Adrenal gland (tissue), 19 donors: ENCODE measurements around the gene STXBP4. TPM values are rescaled to one million over a fixed set of nuclear protein-coding genes. Genes with fewer than 3 reads are reported as not detected.

Experiments
- DNase-seq, 7 donors: peaks; one replicate each; pipeline ENCODE4 v3.0.0-alpha.2; 2019 to 2020
- H3K27ac ChIP-seq, 5 donors: fragments of 200-600 bp; sonication (generic) in 4 of 5; 1 replicate in 3 of 5; 2 replicates in 2 of 5; pipeline versions ENCODE4 v1.5.1 to v1.8.0; 2016 to 2020; ENCODE audit warnings: mild to moderate bottlenecking in 1 of 5
- H3K27me3 ChIP-seq: fragments of 200-600 bp; 2 replicates; pipeline ENCODE4 v1.8.0; 2021
- H3K36me3 ChIP-seq, 2 donors: fragments of 200-600 bp; replicated peaks in 1 of 2; 1 replicate in 1 of 2; 2 replicates in 1 of 2; pipeline versions ENCODE4 v1.5.1 to v1.8.0; 2018 to 2022
- H3K4me1 ChIP-seq, 2 donors: fragments of 200-600 bp; replicated peaks in 1 of 2; 1 replicate in 1 of 2; 2 replicates in 1 of 2; pipeline versions ENCODE4 v1.5.1 to v1.8.0; 2018 to 2021
- H3K4me3 ChIP-seq, 4 donors: fragments of 200-600 bp; sonication (generic) in 3 of 4; one replicate each; pipeline ENCODE4 v1.5.1; 2016 to 2018
- H3K9me3 ChIP-seq, 3 donors: fragments of 200-600 bp; sonication (generic) in 1 of 3; replicated peaks in 1 of 3; 1 replicate in 2 of 3; 2 replicates in 1 of 3; pipeline versions ENCODE4 v1.5.1 to v1.8.0; 2016 to 2021
- POLR2A ChIP-seq, 2 donors: fragments of 450-650 bp; IDR thresholded peaks; one replicate each; pipeline ENCODE4 v1.6.1; 2017; ENCODE audit warnings: antibody characterized with exemption in 2 of 2, mild to moderate bottlenecking in 2 of 2, moderate library complexity in 1 of 2
- WGBS, 4 donors: extraction: QIAGEN DNeasy Blood & Tissue Kit in 2 of 4; methylation state at CpG; one replicate each; pipeline versions ENCODE4 v1.1.5 to v1.1.7; 2013 to 2017; 5-methylcytosine and 5-hydroxymethylcytosine counted together
- intact Hi-C, 2 donors: fragments of 100-400 bp; cut with DNase I; formaldehyde crosslinking; loops; one replicate each; pipeline versions ENCODE4 v1.14.1 to v1.15.0; 2022 to 2023
- long read RNA-seq, 10 donors: library from polyadenylated mRNA in 3 of 10; unstranded in 2 of 10; stranded (forward) in 1 of 10; transcript quantifications; one replicate each; pipeline ENCODE4 v2.0.0 and lab custom pipeline, GENCODE V29; 2021 to 2026
- polyA plus RNA-seq, 3 donors: library from polyadenylated mRNA; stranded (reverse); fragments of 200-250 nt in 2 of 3; fragments of 350-450 nt in 1 of 3; fragmentation: Illumina TruSeq in 1 of 3; extraction: RNeasy Lipid Tissue Mini Kit (QIAGEN cat#74804) in 1 of 3; gene quantifications; one replicate each; pipeline ENCODE4 v1.2.3, GENCODE V29; 2013 to 2014
- total RNA-seq, 9 donors: library from RNA; depleted of rRNA in 4 of 9; stranded (reverse); fragments of >200 nt in 4 of 9; fragments of 120-200 nt in 1 of 9; fragmentation: NEBNext Ultra II Directional in 1 of 9; extraction: Animal tissue kit (Norgen Biotek cat#: 25700) in 1 of 9; gene quantifications; one replicate each; pipeline versions ENCODE4 v1.1.0 to v1.2.4, GENCODE V29; 2013 to 2023
- TF ChIP-seq, protein P1 (sequence below), 6 experiments: fragments of 450-650 bp in 4 of 6; fragments of 200-600 bp in 2 of 6; sonication (generic) in 1 of 6; IDR thresholded peaks; 1 replicate in 5 of 6; 2 replicates in 1 of 6; pipeline versions ENCODE4 v1.5.1 to v1.8.0; 2016 to 2021; ENCODE audit warnings: antibody characterized with exemption in 6 of 6, mild to moderate bottlenecking in 2 of 6, moderate library complexity in 1 of 6
- donor health status: healthy with polysubstance abuse.
- donor health status: Bipolar disorder and iron deficiency.
- donor health status: DM: yes; HTN: yes; CAD: no.
- donor health status: DM: no; HTN: no; CAD: no.
- donor health status: DM: no; HTN: no; CAD: no.
- donor health status: DM: yes; HTN: yes; CAD: no.

STXBP4 gene, protein sequence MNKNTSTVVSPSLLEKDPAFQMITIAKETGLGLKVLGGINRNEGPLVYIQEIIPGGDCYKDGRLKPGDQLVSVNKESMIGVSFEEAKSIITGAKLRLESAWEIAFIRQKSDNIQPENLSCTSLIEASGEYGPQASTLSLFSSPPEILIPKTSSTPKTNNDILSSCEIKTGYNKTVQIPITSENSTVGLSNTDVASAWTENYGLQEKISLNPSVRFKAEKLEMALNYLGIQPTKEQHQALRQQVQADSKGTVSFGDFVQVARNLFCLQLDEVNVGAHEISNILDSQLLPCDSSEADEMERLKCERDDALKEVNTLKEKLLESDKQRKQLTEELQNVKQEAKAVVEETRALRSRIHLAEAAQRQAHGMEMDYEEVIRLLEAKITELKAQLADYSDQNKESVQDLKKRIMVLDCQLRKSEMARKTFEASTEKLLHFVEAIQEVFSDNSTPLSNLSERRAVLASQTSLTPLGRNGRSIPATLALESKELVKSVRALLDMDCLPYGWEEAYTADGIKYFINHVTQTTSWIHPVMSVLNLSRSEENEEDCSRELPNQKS
- 10 to 100 TPM in 7 of 9 donors, 1 to 10 TPM in 2; 6.0 to 50.7 (median 13.6) TPM for total RNA-seq
- polyA plus RNA-seq, result 10 to 100 TPM in 1 of 3 donors, 1 to 10 TPM in 1, under 1 TPM in 1; 0.81 to 11.2 (median 3.5) TPM
- long read RNA-seq, donor 1, result 0 reads
- long read RNA-seq, donor 2, full-length matches to known transcripts, result 1 of 1 reads
- long read RNA-seq, donor 2, partial matches to known transcripts, result 0 of 1 reads
- long read RNA-seq, donor 2, other reads (novel, unspliced or antisense), result 0 of 1 reads
- long read RNA-seq, donor 3, partial matches to known transcripts, result 0 of 1 reads
- long read RNA-seq, donor 3, other reads (novel, unspliced or antisense), result 0 of 1 reads
- long read RNA-seq, donor 4, partial matches to known transcripts, result 0 of 3 reads
- long read RNA-seq, donor 4, other reads (novel, unspliced or antisense), result 3 of 3 reads
- long read RNA-seq, donor 5, full-length matches to known transcripts, result 2 of 3 reads
- long read RNA-seq, donor 5, partial matches to known transcripts, result 0 of 3 reads
- long read RNA-seq, donor 5, other reads (novel, unspliced or antisense), result 1 of 3 reads
- long read RNA-seq, donor 6, full-length matches to known transcripts, result 1 of 2 reads
- long read RNA-seq, donor 6, partial matches to known transcripts, result 1 of 2 reads
- long read RNA-seq, donor 6, other reads (novel, unspliced or antisense), result 0 of 2 reads
- long read RNA-seq, donor 7, result 0 reads
- long read RNA-seq, donor 8, result 0 reads
- long read RNA-seq, donor 9, result 0 reads
- long read RNA-seq, donor 10, result 0 reads

- TF ChIP-seq POLR2A (IDR thresholded peaks at IDR 0.05), result peak; percentile 65 to 85
- TF ChIP-seq, protein P1, sequence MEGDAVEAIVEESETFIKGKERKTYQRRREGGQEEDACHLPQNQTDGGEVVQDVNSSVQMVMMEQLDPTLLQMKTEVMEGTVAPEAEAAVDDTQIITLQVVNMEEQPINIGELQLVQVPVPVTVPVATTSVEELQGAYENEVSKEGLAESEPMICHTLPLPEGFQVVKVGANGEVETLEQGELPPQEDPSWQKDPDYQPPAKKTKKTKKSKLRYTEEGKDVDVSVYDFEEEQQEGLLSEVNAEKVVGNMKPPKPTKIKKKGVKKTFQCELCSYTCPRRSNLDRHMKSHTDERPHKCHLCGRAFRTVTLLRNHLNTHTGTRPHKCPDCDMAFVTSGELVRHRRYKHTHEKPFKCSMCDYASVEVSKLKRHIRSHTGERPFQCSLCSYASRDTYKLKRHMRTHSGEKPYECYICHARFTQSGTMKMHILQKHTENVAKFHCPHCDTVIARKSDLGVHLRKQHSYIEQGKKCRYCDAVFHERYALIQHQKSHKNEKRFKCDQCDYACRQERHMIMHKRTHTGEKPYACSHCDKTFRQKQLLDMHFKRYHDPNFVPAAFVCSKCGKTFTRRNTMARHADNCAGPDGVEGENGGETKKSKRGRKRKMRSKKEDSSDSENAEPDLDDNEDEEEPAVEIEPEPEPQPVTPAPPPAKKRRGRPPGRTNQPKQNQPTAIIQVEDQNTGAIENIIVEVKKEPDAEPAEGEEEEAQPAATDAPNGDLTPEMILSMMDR (IDR thresholded peaks at IDR 0.05), result peak in 5 of 6 experiments; percentile 25 to 50 (median 31)
- Histone ChIP-seq H3K27ac (peak within 1 kb of the TSS; percentile 78 to 94 (median 87)), H3K36me3 (peaks cover 0 to 13% of the 10 kb centered on the region in 2 donors), H3K9me3 (no peaks in the 10 kb centered on the region), H3K27me3 (no peaks in the 10 kb centered on the region), H3K4me1 (peaks cover 14 to 31% of the 10 kb centered on the region in 2 donors), H3K4me3 (peak within 1 kb of the TSS; percentile 64 to 93 (median 66))
- peak; percentile 95 to 99 (median 97) for DNase-seq
- WGBS, 4 donors, result 0 to 1% (median 1%) methylated on average over 32 to 57 of the region's 57 CpGs
- intact Hi-C loops, result no loop called here
Measured at GRCh38 chr17:54968262-54968987, at the start of gene STXBP4, which contains the start of gene COX11. TSS of gene STXBP4 (plus strand) at chr17:54968765. CDS start at chr17:54986220, 17,455 bp downstream. TSS of gene COX11 (minus strand) at chr17:54968654. CDS start at chr17:54968646, 8 bp downstream.

DNA sequence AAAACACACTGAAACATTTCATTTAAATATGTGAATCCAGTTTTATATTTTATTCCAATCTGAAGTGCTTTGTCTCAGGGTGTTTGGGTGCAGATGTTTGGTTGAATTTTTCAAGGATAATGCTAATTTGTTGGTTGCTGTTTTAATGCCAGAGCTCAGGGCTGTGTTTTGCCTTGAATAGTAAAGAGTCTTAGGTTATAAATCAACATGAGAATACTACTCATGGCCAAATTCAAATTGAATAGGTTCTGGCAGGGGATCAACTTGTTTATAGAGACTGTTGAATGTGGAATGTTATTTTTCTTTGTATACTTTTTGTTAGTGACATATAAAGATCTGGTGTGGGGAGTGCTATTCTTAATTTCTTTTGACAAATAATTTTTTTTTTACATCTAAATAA lies 49.1 kb upstream of the STXBP4 start:
- intact Hi-C loops, result no loop called here
- peaks cover 0 to 15% of the 10 kb centered on the region in 2 donors for H3K36me3 ChIP-seq
- H3K4me1 ChIP-seq, result no peaks in the 10 kb centered on the region
- H3K27me3 ChIP-seq, result no peaks in the 10 kb centered on the region
- H3K9me3 ChIP-seq, result no peaks in the 10 kb centered on the region
- no peak overlapping the region for H3K4me3 ChIP-seq
- no peak overlapping the region for H3K27ac ChIP-seq
- no peak for TF ChIP-seq POLR2A (IDR thresholded peaks at IDR 0.05)
- TF ChIP-seq, protein P1 (IDR thresholded peaks at IDR 0.05), result no peak
- no peak for DNase-seq

DNA sequence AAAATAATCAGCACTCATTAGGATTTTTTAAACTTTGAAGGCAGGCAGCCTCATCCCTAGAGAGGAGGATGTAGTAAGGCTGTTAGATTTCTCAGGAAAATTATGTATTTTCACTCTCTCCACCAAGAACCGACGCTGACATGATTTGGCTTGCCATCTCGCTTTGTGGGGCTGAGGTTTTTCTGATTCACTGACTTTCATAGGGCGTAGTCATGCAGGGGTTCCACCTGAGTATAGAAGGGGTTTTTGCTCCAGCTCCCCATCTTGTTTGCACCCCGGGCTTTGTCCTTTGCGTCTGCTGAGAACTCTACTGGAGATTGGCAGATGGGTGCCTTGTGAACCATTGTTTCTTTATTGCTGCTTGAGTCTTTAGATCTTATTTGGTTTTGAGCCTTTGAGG lies 47.7 kb upstream of the STXBP4 start:
- Histone ChIP-seq H3K27ac (no peak overlapping the region), H3K36me3 (peaks cover 0 to 2% of the 10 kb centered on the region in 2 donors), H3K4me3 (no peak overlapping the region), H3K4me1 (no peaks in the 10 kb centered on the region), H3K9me3 (no peaks in the 10 kb centered on the region), H3K27me3 (no peaks in the 10 kb centered on the region)
- DNase-seq, result no peak
- intact Hi-C loops, result no loop called here
- TF ChIP-seq, protein P1 (IDR thresholded peaks at IDR 0.05), result no peak
- no peak for TF ChIP-seq POLR2A (IDR thresholded peaks at IDR 0.05)
- WGBS, 4 donors, result 82 to 98% (median 91%) methylated on average over 6 of the region's 6 CpGs
